Left lobe of liver (tissue), 2 donors: ENCODE measurements around the gene CAPN5. TPM values are rescaled to one million over a fixed set of nuclear protein-coding genes. Genes with fewer than 3 reads are reported as not detected.
A peak's percentile ranks its signal among the peaks of the same experiment; 100 is the strongest.

ENCODE experiments used
- ATAC-seq: fragments of 200-7000 bp; cut with Tn5 transposase; one replicate; pipeline ENCODE4 v1.9.1; 2020; ENCODE audit warnings: mild to moderate bottlenecking, moderate library complexity
- DNase-seq: peaks from one replicate; pipeline ENCODE4 v3.0.0-alpha.2; 2020; ENCODE audit warnings: low spot score
- total RNA-seq: library from RNA; stranded (reverse); gene quantifications from one replicate; pipeline ENCODE4 v1.2.1, GENCODE V29; 2021
- donor health status: DM: no; HTN: no; CAD: no; lungs with moderate emphysema.
- donor health status: DM: no; HTN: yes; CAD: no.

CAPN5 gene
- total RNA-seq, 1 donor from 2014 or later, result 78.1 TPM

DNA sequence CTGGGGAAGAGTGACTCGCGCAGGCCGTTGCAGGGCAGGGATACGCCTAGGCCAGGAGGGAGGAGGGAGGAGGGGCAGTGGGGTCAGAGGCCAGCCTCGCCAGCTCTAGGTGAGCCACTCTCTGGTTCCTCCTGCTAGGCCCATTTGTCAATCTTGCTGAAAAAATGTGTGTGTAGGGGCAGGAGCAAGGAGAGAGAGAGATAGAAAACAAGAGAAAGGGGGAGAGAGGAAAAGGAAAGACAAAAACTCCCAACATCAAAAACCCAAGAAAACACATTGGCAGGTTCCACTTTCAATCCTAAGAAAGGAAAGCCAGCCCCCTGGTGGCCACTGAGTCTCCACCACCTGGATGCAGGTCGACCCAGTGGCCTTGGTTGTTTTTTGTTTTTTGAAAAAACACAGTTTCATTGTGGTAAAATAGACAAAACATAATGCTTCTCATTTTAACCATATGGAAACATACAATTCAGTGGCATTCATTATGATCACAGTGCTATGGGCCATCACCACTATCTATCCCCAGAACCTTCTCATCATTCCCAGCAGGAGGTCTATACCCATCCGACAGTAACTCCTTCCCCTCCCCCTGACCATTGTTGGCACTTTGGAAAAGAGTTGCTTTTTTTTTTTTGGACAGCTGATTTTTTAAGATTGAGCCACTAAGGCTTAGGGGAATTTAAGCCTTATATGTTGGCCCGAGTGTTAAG, 46.8 kb downstream of the CAPN5 start:
- ATAC-seq, result peak; percentile 52

DNA sequence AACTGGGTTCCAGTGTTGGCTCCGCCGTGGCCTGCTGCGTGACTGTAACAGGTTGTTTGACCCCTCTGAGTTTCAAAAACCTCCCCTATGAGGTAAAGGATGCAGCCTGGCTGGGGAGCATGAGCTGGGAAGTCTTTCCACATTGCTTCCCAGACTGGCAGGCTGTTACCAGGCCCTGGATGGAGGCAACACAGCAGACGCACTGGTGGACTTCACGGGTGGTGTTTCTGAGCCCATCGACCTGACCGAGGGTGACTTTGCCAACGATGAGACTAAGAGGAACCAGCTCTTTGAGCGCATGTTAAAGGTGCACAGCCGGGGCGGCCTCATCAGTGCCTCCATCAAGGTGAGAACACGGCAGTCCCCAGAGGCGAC, 47.3 kb downstream of the CAPN5 start:
- DNase-seq, result no peak
- ATAC-seq, result no peak

More for the DNA sequence above, 46.8 kb downstream of the CAPN5 start:
- DNase-seq, result no peak

DNA sequence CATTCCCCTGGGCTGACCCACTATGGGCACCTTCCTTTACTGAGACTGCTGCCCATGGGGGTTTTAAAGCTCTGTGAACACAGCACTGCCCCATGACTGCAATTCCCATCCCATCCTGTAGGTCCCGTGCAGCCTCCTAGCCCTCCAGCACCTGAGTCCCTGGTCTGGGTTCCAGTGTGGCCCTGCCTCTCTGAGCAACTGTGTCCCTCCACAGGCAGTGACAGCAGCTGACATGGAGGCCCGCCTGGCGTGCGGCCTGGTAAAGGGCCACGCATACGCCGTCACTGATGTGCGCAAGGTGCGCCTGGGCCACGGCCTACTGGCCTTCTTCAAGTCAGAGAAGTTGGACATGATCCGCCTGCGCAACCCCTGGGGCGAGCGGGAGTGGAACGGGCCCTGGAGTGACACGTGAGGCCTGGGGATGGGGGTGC, 48.4 kb downstream of the CAPN5 start:
- ATAC-seq (no peak), DNase-seq (no peak)

DNA sequence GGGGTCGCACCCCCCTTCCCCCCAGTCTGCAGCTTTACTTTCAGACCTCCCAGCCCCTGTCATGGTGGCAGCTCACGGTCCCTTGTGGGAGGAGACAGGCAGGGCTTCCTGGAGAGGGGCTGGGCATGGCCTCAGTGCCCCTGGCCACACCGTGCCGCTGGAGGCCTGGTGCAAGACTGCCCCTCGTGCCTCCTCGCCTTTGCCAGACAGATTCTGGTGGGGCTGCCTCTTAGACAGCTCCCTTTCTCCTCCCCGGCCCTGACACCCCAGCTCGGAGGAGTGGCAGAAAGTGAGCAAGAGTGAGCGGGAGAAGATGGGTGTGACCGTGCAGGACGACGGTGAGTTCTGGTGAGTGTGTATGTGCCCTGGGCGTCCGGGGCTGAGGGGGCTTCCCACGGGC, 49.2 kb downstream of the CAPN5 start:
- ATAC-seq (no peak), DNase-seq (no peak)

DNA sequence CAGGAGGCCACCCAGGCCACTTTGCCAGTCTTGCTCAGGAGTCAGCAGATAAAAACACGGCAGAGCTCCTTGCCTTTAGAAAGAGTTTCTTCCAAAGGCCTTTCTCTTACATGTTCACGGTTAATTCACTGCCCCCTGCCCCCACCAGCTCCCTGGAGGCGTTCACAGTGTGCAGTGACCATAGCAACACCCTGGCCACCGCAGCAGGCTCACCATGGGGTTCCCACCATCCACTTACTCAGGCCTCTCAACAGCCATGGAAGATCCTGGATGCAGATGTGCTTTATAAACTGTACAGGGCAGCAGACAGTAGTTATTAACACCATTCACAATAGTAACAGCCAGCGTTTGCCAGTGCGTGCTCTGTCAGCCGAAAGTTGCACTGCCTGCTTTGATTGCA, 50.7 kb downstream of the CAPN5 start:
- DNase-seq (no peak), ATAC-seq (no peak)

DNA sequence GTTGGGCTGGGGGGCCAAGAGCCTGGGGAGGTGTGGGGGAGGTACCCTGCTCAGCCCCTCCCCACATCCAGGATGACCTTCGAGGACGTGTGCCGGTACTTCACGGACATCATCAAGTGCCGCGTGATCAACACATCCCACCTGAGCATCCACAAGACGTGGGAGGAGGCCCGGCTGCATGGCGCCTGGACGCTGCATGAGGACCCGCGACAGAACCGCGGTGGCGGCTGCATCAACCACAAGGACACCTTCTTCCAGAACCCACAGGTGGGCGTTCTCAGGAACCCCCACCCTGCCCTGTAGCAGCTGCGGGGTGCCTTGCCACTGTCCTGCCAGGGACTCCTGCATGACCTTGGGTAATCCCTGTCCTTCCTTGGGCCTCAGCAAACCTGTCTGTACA, 51.3 kb downstream of the CAPN5 start:
- ATAC-seq, result no peak
- no peak for DNase-seq

DNA sequence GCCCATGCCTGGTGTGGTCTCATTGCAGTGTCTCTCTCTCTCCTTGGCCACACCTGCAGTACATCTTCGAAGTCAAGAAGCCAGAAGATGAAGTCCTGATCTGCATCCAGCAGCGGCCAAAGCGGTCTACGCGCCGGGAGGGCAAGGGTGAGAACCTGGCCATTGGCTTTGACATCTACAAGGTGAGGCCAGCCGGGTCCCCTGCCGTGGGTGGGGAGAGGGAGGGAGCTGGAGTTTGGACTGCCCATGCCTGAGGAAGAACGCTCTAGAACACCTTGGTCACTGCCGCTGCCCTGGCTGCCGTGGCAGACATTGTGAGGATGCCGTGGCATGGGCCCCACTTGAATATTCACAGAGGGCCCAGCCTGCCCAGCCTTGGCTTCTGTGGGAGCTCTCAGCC, 52.2 kb downstream of the CAPN5 start:
- DNase-seq (no peak), ATAC-seq (no peak)

DNA sequence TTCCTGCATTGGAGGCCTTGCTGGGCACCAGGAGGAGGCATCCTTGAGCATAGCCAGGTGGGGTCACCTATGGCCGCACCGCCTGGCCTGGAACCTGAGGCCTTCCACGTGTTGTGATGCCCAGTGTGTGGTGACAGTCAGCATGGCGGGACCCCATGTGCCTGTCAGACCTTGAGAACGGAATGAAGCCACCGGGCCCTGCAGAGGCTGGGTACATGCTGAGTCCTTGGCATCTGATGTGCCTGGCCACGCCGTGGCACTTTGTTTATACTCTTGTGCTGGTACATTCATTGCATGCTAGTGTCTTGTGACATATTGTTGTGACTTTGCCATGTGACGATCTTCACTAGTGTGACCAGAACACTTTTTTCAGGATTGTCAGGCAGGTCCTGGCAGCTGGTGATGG, 52.8 kb downstream of the CAPN5 start:
- no peak for DNase-seq
- no peak for ATAC-seq

DNA sequence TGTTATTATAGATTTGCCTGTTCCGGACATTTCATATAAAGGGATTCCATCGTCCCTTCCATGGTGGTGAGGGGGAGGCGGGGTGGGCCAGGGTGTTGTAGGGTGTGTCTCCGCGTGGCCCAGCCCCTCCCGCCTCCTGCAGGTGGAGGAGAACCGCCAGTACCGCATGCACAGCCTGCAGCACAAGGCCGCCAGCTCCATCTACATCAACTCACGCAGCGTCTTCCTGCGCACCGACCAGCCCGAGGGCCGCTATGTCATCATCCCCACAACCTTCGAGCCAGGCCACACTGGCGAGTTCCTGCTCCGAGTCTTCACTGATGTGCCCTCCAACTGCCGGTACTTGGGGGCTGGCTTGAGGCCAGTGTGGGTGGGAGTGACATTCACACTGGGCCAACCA, 53.8 kb downstream of the CAPN5 start:
- DNase-seq, result no peak
- no peak for ATAC-seq

DNA sequence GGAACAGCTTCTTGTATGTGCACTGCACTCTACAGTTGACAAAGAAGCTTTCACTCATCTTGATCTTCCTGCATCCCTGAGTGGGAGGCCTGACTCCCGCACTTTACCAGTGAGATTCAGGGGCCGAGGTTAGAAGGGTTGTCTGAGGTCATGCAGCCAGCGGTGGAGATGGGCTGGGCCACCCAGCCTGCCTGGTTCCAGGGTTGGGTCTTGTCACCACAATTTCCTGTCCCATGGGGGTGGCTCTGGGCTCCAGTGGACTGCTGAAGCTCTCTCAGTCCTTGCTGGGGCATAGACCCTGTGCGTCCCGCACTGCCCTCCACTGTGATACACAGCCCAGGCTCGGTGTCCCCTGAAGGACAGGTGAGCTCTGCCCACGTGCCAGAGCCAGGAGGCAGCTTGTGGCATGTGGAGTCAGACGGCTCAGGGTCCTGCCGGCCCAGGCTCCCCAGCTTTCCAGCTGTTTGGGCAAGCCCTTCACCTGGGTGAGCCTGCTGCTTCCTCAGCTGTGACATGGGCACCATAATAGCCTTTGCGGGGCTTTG, 54.4 kb downstream of the CAPN5 start:
- ATAC-seq (no peak), DNase-seq (no peak)

DNA sequence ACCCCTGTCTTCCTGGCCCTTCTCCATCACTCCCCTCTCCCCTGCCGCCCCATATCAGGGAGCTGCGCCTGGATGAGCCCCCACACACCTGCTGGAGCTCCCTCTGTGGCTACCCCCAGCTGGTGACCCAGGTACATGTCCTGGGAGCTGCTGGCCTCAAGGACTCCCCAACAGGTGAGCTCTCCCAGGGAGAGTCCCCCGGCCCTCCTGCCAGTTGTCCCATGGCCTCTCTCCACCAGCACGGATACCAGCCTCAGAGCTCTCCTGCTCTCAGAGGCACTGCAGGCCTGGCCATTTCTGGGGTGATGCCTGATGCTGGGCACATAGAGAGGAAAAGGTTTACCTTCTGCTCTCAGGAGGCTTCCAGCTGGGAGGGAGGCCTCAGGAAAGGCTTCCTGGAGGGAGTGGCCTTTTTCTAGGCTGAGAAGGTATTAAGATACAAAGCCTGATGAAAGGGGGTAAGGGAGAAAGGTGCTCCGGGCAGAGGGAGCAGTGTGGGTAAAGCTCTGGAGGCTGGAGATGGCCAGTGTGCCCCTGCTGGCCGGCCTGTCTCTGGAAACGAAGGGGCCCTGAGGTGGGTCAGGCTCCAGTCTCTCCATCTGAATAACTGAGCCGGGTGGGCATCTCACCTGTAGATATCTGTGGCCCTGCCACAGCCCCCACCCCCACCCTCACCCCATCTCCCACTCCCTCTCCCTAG, 55.3 kb downstream of the CAPN5 start:
- no peak for DNase-seq
- ATAC-seq, result no peak

DNA sequence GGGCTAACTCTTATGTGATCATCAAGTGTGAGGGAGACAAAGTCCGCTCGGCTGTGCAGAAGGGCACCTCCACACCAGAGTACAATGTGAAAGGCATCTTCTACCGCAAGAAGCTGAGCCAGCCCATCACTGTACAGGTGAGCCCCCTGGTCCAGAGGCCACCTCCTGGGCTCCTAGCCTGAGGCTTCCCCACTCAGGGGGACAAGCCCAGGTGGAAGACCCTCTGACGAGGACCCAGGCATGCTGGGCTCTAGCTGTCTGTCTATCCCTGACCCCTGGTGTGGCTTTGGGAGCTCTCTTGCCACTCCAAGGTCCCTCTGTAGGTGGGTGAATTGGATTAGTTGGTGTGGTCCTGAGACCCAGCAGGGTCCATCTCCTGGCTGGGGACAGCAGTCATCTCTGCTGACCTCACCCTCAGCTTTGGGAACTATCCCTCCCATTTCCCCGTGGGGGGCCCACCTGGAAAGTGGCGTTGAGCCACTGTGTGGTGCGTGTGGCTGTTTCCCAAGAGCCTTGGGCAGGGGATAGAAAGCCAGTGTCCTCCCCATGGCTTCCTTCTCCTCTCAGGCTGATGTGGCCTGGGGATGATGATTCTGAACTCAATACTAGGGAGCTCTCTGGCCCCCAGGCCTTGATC, 55.9 kb downstream of the CAPN5 start:
- DNase-seq (no peak), ATAC-seq (no peak)

DNA sequence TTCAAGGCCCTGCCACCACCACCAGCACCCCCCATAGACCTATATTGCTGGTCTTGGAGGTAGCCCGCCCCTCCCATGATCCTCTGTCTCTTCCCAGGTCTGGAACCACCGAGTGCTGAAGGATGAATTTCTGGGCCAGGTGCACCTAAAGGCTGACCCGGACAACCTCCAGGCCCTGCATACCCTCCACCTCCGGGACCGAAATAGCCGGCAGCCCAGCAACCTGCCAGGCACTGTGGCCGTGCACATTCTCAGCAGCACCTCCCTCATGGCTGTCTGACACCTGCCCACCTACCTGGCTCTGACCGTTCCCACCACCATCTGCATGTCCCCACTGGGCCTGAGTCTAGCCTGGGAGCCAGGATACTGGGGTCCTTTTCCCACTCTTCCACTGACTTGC, 56.8 kb downstream of the CAPN5 start:
- DNase-seq (no peak), ATAC-seq (no peak)

DNA sequence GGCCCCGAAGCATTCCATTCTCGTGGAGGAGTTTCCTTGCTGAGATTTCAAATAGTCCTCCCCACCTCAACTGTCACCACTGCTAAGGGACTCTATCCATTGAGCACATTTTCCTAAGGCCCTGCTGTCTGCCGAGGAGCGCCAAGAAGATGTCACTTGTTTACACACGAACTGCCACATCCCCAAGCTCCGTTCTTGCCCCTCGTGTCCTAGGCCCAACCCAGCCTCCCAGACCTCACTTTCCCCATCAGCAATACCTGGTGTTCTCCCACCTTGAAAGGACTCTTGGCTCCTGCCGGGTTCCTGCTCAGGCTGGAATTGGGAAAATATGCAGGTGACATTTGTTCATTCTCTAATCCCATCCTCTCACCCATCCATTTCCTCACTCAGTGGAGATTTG, 57.3 kb downstream of the CAPN5 start:
- ATAC-seq (no peak), DNase-seq (no peak)

DNA sequence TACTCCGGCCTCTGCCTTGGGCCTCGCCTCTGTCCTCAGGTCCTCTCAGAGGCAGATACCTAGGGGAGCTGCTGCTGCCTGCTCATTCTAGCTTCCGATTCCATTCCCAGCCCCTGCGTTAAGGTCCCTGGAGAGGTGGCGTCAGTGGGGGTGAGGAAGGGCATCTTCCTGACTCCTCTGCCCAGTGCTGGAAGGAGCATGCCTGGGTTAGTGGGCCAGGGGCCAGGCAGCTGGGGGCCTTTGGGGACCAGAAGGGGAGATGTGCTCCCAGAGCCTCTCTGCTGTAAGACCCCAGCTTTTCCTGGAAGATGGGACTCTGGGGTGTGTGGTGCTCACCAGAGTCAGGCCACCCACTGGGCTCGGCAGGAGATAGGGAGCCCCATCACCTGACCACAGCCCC, 57.7 kb downstream of the CAPN5 start:
- DNase-seq (no peak), ATAC-seq (no peak)

DNA sequence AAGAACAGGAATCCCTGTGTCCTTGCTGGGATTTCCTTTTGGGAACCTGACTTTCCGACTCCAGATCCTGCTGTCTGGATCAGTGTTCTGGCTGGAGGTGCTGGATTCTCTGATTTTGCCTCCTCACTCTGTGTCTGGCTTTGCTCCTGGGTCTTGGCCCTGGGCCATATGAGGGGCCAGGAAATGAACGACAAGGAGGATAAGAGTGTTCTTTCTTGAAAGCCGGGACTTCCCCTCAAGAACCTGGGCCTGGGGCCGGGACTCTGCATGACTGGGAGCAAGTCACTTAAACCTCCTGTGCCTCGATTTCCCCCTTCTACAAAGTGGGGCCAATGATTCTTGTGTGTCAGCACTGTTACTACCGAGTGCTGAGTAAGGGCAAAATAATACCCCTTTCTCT, 58.4 kb downstream of the CAPN5 start:
- ATAC-seq (no peak), DNase-seq (no peak)

DNA sequence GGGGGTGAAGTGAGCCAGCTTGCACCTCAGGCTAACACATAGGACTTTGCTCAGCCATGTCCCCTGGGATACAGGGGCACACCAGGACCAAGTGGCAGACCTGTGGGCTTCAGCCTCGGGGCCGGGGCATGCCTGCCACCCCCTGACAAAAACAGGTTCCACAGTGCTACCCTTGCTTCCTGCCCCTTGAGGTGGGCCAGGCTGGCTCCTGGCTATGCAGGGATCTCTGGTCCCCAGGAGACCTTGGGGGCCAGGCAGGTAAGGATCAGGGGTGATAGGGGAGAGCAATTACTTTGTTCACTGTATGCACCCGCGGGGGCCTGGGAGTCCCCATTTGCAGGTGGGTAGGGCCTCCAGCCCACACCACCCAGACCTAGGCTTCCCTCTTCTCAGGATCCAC, 58.9 kb downstream of the CAPN5 start:
- no peak for ATAC-seq
- DNase-seq, result no peak

DNA sequence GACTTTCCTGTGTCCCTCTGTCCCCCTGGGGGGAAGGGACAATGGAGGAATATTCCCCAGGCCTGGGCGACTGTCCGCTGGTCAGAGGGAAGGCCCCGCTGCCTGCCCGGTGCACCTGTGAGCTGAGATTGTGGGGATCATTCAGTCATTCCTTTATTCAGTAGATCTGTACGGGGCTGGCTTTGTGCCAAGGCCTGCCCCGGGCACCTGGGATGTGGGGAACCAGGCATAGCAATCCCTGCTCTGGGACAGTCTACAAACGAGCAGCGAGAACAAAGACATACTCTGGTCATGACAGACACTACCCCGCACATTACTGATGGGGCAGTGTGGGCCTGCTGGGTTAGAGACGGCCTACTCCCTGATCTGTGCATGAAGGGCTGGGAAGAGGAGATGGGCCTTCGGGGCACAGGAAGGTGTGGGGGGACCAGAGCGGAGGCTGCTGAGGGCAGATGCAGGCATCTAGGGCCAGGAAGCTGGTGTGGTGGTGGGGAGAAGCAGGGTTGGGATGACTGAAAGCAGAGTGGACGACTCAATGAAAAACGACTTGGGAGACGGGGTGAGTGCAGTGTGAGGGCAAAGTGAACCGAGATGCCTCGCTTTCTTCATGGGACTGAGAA, 59.5 kb downstream of the CAPN5 start:
- DNase-seq (no peak), ATAC-seq (no peak)

DNA sequence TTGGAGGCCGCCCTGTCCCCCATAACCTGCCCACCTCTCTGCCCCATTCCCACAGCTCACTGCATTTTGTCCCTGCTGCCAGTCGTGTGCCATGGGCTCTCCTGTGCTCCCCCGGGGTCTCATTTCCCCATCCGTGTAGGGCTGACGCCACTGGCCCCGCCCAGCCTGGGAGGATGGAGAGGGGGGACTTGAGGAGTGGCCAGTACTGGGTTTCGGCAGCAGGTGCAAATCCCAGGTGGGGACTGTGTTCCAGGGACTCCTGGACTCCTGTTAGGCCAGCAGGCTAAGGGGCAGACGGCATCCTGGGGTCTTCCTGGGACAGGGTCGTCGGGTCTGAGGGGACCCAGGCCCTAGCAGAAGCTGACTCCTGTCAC, 60.1 kb downstream of the CAPN5 start:
- no peak for DNase-seq
- peak; percentile 1 for ATAC-seq

DNA sequence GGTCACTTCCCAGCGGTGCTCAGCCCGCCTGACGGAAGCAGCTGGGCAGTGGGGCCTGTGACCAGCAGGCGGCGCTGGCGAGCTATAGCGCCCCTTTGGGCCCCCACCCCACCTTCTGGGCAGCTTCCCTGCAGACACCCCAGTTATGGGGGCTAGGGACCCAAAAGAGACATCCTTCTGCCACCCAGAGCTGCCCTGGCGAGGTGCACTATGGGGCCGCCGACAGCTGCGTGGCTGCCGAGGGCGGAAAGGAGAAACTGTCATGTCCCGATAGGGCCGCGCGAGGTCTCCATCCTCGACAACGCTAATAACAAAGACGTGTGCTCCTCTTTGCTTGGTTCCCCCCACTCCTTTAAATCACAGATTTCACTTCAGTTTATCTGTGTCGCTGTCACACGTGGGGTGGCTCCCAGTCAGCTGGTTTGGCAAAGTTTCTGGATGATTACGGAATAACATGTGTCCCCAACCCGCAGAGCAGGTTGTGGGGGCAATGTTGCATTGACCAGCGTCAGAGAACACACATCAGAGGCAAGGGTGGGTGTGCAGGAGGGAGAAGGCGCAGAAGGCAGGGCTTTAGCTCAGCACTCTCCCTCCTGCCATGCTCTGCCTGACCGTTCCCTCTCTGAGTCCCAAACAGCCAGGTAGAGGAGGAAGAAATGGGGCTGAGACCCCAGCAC, 60.6 kb downstream of the CAPN5 start:
- ATAC-seq (peak; percentile 58), DNase-seq (peak; percentile 75)
